Medulla oblongata (tissue), 1 donor: ENCODE measurements around the gene PPP1R11.

Source experiments
- DNase-seq: peaks from one replicate; pipeline ENCODE4 v3.0.0-alpha.2; 2015; ENCODE audit errors: extremely low spot score

The PPP1R11 gene

DNA sequence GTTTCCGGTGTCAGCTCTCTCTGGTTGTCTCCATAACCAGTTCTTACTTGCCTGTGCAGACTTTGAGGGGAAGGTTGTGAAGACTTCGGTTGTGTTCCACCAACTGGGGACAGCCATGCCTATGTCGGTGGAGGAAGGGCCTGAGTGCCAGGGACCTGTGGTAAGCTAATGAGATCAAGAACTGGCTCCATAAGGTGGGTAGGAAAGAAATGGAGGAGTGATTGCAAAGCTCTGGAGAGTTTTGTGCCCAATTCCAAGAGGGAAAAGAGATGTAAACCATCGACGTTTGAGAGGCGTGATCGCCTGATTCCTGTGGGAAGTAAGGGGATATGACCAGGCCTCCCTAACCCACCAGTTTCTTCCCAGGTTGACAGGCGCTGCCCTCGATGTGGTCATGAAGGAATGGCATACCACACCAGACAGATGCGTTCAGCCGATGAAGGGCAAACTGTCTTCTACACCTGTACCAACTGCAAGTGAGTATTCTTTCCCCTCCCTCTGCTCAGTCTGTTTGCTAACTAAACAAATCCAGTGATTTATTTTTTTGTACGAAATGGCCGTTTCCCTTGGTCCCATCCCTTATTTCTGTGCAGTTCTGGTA is 5.0 kb upstream of the PPP1R11 start:
- no peak for DNase-seq

- no peak for DNase-seq
Observed at GRCh38 chr6:30062471-30063178, 4.4 kb upstream of the PPP1R11 start.

GRCh38 chr6:30063315-30063714 is 3.7 kb upstream of the PPP1R11 start:
- no peak for DNase-seq

- DNase-seq, result peak; percentile 18
Observed at GRCh38 chr6:30066082-30066481, 916 bp upstream of the PPP1R11 start.

DNA sequence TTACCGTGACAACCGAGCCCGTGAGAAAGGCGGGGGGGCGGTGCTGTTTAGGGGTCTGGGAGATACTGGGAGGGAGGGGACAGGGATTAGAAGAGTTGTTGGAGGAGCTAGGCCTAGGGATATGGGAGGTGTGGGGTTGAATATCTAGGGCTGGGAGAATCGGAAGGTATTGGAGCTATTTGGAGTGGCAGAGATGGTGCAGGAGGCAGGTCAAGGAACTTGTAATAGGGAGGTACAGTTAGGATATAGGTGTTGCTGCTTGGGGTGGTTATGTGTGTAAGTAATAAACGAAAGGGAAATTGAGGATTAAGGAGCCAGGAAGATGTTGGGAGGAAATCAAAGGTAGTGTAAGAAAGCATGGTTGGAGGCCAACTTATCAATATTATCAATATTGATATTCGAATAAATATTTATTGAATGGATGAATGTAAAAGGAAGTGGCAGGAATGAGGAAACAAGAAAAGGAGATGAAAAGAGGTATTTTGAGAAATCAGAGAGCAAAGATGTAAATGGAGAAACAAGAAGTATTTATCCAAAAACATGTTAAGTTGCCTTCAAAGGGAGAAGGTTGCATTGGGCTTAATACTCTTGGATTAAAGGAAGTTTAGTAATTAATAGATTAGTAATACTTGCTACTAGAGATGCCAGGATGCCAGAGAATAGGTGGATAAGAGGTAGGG is 602 bp downstream of the PPP1R11 start:
- DNase-seq, result no peak

DNA sequence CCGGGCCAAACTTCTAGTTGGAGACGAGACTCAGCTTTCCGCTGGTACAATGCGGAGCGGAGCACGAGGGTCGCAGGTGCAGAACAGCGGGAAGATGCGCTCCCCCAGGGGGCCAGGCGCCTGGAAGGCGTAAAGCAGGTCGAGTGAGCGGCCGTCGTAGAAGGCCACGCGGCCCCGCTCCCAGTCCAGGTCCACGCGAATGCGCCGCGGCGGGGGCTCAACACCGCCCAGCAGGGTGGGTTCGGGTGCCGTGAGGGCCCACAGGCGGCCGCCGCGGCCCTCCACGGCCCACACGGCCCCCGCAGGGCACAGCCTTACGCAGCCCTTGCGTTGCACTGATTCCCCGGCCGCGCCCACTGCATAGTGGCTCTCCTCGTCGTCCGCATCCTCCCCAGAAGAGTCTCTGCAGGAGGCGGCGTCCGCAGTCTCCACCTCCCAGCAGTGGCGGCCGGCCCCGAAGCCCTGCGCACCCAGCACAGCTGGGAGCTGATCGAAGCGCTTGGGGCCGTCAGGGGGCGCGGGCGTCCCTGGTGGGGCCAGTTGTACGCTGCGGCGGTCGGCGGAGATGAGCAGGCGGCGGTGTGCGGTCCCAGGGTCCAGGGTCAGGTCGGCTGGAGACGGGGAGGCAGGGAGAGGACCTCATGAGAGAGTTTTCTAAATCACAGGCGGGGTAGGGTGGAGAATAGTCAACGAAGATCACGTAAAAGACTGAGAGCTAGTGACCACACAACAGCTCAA is 4.3 kb downstream of the PPP1R11 start:
- no peak for DNase-seq

DNA sequence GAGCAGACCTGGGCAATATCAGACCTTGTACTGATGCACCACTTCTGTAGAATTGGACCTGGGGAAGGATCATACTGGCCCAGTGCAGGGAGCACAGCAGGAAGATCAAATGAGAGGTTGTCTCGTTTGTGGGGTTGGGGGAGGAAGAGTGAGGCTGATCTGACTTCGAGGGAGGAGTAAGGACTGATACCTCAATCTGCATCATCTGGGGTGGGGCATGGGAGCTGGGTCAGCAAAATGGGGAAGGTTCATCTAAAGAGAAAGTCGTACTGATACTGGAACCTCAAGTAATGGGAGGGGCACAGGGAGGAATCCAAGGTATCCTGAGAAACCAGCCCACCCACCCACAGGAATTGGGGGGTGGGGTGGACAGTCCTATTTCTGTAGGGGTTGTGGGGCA is 4.9 kb downstream of the PPP1R11 start:
- DNase-seq, result no peak

DNA sequence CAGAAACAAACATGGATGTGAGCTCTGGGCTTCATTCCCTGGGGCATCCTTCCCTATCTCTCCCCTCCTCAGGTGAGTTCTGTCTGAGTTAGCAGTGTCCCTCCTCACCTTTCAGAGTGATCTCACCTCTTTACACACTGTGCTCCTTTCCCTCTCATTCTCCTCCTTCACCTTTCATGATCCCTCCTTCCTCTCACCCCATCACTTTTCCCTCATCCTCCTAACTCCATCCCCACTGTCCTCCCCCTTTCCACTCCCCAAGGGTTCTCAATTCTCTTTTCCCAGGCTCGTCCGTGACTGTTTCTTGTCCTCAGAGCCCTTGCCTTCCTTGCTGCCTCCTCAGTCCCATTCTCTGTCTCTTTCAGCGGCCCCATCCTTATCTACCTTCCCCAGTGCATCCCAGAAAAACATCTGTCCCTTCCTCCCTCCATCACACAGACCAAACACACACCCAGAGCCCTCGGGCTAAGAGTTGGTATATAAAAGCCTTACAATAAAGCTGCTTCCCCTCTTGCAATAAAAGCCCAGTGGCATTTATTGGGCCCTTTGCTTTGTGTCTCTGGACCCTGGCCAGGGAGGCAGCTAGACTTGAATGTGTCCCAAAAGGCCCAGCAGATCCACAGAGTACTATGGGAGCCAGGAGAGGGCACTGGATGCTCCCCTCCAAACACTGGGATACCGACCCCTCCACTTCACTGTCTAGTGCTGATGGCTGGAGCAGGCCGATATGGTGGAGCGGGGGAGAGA is 6.7 kb downstream of the PPP1R11 start:
- no peak for DNase-seq

DNA sequence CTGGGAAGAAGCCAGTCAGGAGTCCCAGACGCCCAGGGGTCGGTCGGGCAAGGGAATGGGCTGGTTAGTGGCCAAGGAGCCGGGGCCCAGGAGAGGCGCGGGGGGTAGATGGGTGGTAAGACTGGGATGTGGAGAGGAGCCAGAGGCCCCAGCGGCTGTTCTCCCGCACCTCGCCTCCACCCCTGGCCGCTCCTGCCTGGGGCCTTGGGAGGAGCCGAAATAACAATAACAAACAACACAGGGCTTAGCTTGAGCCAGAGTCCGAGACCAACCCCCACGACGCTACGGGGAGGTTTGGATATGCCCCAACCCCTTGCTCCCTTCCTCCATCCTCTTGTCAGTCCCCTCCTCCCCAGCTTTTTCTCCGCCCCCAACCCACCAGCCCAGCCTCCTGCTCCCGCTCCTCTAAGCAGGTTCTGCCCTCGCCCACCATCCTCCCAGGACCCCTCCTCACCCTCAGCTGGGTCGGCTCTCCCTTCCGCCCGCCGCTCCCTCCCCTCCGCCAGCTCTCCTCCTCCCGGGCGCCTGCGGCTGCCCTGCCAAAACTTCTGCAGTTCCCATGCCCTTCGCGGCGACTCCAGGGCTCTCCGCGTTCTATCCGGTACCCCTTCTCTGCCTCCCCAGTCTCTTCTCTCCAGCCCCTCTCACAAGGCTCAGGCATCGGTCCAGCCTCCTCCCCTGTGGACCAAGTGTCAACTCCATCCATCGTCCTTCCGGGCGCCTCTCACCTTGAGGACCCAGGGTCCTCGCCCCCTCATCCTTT is 7.5 kb downstream of the PPP1R11 start:
- no peak for DNase-seq

- no peak for DNase-seq
Observed at GRCh38 chr6:30075094-30075789, 8.2 kb downstream of the PPP1R11 start, which contains the start of gene RNF39. Gene RNF39 (minus strand): TSS chr6:30075769. CDS start chr6:30075585, 184 bp downstream.

GRCh38 chr6:30075790-30076732 is 9.1 kb downstream of the PPP1R11 start:
- DNase-seq, result no peak

DNA sequence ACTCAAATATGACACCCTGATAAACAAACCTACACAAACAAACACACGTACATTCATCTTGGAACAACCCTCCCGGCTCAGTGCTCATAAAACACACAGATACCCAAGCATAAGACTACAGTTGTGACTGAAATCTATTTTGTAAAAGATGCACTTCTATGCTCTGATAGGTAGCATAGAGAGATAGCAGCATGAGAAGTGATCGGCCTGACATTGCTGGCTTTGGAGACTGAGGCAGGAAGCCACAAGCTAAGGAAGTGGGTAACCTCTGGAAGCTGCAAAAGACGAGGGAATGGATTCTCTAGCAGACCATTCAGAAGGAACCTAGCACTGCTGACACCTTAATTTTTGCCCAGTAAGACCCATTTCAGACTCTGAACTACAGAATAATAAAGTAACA is 10.2 kb downstream of the PPP1R11 start:
- no peak for DNase-seq

DNA sequence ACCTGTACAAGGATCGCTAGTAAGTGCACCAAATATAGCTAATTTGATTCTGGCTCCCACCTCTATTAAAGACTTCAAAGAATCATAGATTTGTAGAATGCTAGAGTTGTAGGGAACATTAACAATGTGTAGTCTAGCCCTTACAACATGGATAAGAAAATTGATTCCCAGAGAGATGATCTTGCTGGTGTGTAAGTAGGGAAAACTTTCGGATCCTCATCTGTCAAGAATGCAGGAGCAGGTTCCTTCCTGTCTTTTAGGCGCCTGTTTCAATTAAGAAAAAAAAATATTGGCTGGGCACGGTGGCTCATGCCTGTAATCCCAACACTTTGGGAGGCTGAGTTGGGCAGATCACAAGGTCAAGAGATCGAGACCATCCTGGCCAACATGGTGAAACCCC is 20.9 kb downstream of the PPP1R11 start:
- no peak for DNase-seq

DNA sequence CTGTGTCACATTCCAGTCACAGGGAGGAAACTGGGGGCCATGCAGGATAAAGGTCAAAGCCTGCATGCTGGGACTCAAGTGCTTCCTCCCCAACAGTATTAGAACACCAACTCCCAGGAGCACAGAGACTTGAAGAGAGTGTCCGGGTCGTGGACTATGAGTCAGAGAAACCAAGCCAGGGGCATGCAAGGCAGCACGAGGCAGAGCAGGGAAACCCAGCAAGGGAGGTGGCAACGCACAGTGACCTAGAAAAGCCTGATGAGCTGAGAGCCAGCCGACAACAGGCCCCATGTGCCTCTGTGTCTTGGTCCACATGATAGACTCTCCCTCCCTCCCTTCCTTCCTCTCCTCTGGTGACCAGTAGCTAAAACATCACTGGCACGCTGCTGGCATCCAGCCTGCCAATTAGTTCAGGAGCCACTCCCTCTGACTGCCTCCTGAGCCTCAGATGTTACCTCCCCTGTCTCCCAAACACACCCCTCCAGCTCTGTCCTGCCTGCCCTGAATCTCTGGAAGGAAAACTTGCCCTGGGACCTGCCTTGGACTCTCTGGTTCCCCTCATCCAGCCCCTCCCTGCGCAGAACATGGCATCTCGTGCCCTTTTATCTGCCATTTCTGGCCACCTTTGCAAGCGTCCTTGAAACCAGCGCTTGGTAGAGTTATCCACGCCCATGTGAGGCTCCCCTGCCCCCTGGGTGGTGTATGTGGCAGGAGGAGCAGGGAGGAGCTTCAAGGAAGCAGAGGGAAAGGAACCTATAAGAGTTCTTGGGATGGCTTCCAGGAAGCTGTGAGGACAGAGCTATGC is 24.8 kb downstream of the PPP1R11 start:
- no peak for DNase-seq

- no peak for DNase-seq
Observed at GRCh38 chr6:30092852-30093543, 26.0 kb downstream of the PPP1R11 start.

- DNase-seq, result no peak
Observed at GRCh38 chr6:30093951-30094661, 27.1 kb downstream of the PPP1R11 start.

DNA sequence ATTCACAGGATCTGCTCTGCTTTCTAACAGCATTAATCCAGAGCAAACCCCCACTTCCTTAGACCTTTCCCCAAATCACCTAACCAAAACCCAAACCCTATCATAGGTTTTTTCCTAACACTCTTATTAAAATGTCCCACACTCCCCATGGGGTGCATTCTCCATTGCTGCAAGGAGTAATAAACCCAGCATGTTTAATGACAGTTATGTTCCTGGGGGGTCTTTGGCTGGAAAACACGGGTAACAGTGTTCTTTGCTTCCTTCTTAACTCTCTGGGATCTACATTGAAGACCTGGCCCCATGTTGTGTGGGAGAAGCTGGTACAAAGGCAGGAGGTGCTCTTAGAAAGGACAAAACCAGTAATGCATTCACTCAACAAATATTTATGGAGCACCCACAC is 29.8 kb downstream of the PPP1R11 start:
- DNase-seq, result no peak
